Peyer's patch (tissue), 4 donors: ENCODE measurements around the gene HS2ST1. TPM values are rescaled to one million over a fixed set of nuclear protein-coding genes. Genes with fewer than 3 reads are reported as not detected.

Experiments
- DNase-seq, 3 donors: peaks; one replicate each; pipeline ENCODE4 v3.0.0-alpha.2; 2017 to 2019
- H3K27ac ChIP-seq, 4 donors: fragments of 200-600 bp; sonication (generic); one replicate each; pipeline ENCODE4 v1.5.1; 2016 to 2019
- H3K27me3 ChIP-seq, 2 donors: fragments of 200-600 bp; sonication (generic); one replicate each; pipeline ENCODE4 v1.5.1; 2019
- H3K36me3 ChIP-seq, 3 donors: fragments of 200-600 bp; sonication (generic); one replicate each; pipeline ENCODE4 v1.5.1; 2016 to 2019
- H3K4me1 ChIP-seq, 4 donors: fragments of 200-600 bp; sonication (generic); one replicate each; pipeline ENCODE4 v1.5.1; 2016 to 2019
- H3K4me3 ChIP-seq, 4 donors: fragments of 200-600 bp; sonication (generic); 1 replicate in 3 of 4; 2 replicates in 1 of 4; pipeline ENCODE4 v1.5.1; 2016 to 2019; ENCODE audit warnings: mild to moderate bottlenecking in 1 of 4
- H3K9me3 ChIP-seq, 4 donors: fragments of 200-600 bp; sonication (generic); one replicate each; pipeline ENCODE4 v1.5.1; 2016 to 2019; ENCODE audit warnings: mild to moderate bottlenecking in 1 of 4
- CTCF ChIP-seq, 6 experiments: fragments of 450-650 bp in 4 of 6; fragments of 200-600 bp in 2 of 6; sonication (generic) in 1 of 6; IDR thresholded peaks; one replicate each; pipeline ENCODE4 v1.5.1; 2017 to 2019; ENCODE audit warnings: antibody characterized with exemption in 6 of 6, mild to moderate bottlenecking in 3 of 6, moderate library complexity in 1 of 6
- POLR2A ChIP-seq, 2 donors: fragments of 450-650 bp; IDR thresholded peaks; one replicate each; pipeline ENCODE4 v1.5.1; 2017; ENCODE audit warnings: antibody characterized with exemption in 2 of 2, mild to moderate bottlenecking in 2 of 2, moderate library complexity in 2 of 2
- total RNA-seq, 4 donors: library from RNA; depleted of rRNA; stranded (reverse); fragments of >200 nt; gene quantifications; one replicate each; pipeline ENCODE4 v1.1.0, GENCODE V29; 2016

Gene HS2ST1
- total RNA-seq, 4 donors from 2014 or later = 9.1 to 14.9 (median 10.3) TPM

DNA sequence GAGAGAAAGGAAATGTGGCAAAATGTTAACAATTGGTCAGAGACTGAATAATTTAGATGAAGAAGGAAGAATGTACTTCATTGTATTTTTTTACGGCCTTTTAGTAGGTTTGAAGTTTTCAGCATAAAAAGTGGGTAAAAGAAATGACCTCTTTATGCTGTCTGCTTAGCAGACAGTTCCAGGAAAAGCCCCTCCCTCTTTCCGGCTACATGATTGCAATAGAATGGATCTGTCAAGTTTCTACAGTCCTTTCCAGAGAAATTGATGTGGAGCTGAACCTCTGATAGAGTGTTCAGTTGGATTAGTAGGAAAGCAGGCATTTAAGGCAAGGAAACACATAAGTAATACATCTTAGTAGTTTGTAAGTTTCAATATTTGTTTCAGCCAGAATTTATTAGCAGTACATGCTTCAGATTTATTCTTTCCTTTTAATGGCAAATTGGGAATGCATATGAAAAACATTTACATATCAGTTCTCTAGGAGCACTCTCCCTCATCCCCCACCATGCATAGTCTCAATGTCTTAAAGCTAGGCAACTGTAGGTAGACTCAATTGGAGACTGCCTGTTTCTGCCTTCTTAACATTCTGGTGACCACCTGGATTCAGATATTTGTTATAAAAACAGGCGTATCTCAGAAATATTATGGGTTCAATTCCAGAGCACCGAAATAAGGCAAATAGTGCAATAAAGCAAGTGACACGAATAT, 36.4 kb downstream of the HS2ST1 start:
- H3K4me1 ChIP-seq = no peaks in the 10 kb centered on the region
- H3K36me3 ChIP-seq = no peaks in the 10 kb centered on the region
- H3K4me3 ChIP-seq = no peak overlapping the region
- DNase-seq = no peak
- H3K27ac ChIP-seq = no peak overlapping the region
- no peaks in the 10 kb centered on the region for H3K9me3 ChIP-seq
- H3K27me3 ChIP-seq = no peaks in the 10 kb centered on the region
- TF ChIP-seq POLR2A (IDR thresholded peaks at IDR 0.05) = no peak
- TF ChIP-seq CTCF (IDR thresholded peaks at IDR 0.05) = no peak

- TF ChIP-seq CTCF (IDR thresholded peaks at IDR 0.05) (no peak), POLR2A (IDR thresholded peaks at IDR 0.05) (no peak)
- Histone ChIP-seq H3K9me3 (no peaks in the 10 kb centered on the region), H3K27me3 (no peaks in the 10 kb centered on the region), H3K4me1 (no peaks in the 10 kb centered on the region), H3K36me3 (no peaks in the 10 kb centered on the region), H3K27ac (no peak overlapping the region), H3K4me3 (no peak overlapping the region)
- no peak for DNase-seq
These were observed 37.0 kb downstream of the HS2ST1 start for GRCh38 chr1:86951430-86951829.

- Histone ChIP-seq H3K36me3 (no peaks in the 10 kb centered on the region), H3K27ac (no peak overlapping the region), H3K4me1 (no peaks in the 10 kb centered on the region), H3K4me3 (no peak overlapping the region), H3K27me3 (no peaks in the 10 kb centered on the region), H3K9me3 (no peaks in the 10 kb centered on the region)
- no peak for DNase-seq
- no peak for TF ChIP-seq CTCF (IDR thresholded peaks at IDR 0.05)
- no peak for TF ChIP-seq POLR2A (IDR thresholded peaks at IDR 0.05)
These were observed 38.7 kb downstream of the HS2ST1 start for GRCh38 chr1:86953167-86953566.

- TF ChIP-seq CTCF (IDR thresholded peaks at IDR 0.05) (no peak), POLR2A (IDR thresholded peaks at IDR 0.05) (no peak)
- H3K27me3 ChIP-seq = no peaks in the 10 kb centered on the region
These were observed 41.2 kb downstream of the HS2ST1 start for GRCh38 chr1:86955678-86956077.

GRCh38 chr1:86956221-86956620, 41.8 kb downstream of the HS2ST1 start:
- Histone ChIP-seq H3K4me1 (no peaks in the 10 kb centered on the region), H3K27ac (no peak overlapping the region), H3K27me3 (no peaks in the 10 kb centered on the region), H3K9me3 (no peaks in the 10 kb centered on the region), H3K36me3 (no peaks in the 10 kb centered on the region), H3K4me3 (no peak overlapping the region)
- TF ChIP-seq POLR2A (IDR thresholded peaks at IDR 0.05) = no peak
- no peak for TF ChIP-seq CTCF (IDR thresholded peaks at IDR 0.05)
- DNase-seq = no peak

More at GRCh38 chr1:86955678-86956077, 41.2 kb downstream of the HS2ST1 start:
- no peak for DNase-seq
- no peaks in the 10 kb centered on the region for H3K4me1 ChIP-seq
- no peak overlapping the region for H3K27ac ChIP-seq
- no peak overlapping the region for H3K4me3 ChIP-seq
- no peaks in the 10 kb centered on the region for H3K36me3 ChIP-seq
- H3K9me3 ChIP-seq = no peaks in the 10 kb centered on the region
